MM.1S (cell line): ENCODE data around the gene ZNF530.

Experiments used
- EZH2 ChIP-seq: fragments of 300-600 bp; sonication (generic); optimal IDR thresholded peaks from 2 replicates; pipeline ENCODE3; 2017; ENCODE audit warnings: low read depth, mild to moderate bottlenecking, antibody characterized with exemption, low read length, mixed read lengths
- EZH2phosphoT487 ChIP-seq: fragments of 300-600 bp; sonication (generic); IDR thresholded peaks from 2 replicates; pipeline ENCODE4 v1.6.1; 2018; ENCODE audit warnings: antibody characterized with exemption, low read length
- TF ChIP-seq, protein P1 (sequence below): fragments of 300-600 bp; sonication (generic); IDR thresholded peaks from 2 replicates; pipeline ENCODE4 v1.5.1; 2016; ENCODE audit warnings: antibody characterized with exemption, low read length, mixed read lengths

DNA sequence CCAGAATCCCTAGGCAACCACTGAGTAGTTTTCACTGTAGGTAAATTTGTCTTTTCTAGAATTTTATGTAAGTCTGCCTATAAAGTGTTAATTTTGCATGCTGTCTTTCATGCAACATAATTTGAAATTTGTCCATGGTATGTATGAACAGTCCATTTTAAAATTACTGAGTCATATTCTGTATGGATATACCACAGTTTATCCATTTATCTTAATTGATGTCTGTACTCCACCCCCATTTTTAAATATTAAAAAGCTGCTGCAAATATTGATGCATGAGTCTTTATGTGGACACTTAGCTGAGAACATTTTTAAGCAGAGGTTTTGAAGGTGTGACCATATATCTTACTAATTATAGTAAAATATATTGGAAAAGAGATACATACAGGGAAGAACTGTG is 23.4 kb downstream of the ZNF530 start:
- no peak for TF ChIP-seq EZH2
- TF ChIP-seq EZH2phosphoT487 = no peak
- TF ChIP-seq, protein P1, sequence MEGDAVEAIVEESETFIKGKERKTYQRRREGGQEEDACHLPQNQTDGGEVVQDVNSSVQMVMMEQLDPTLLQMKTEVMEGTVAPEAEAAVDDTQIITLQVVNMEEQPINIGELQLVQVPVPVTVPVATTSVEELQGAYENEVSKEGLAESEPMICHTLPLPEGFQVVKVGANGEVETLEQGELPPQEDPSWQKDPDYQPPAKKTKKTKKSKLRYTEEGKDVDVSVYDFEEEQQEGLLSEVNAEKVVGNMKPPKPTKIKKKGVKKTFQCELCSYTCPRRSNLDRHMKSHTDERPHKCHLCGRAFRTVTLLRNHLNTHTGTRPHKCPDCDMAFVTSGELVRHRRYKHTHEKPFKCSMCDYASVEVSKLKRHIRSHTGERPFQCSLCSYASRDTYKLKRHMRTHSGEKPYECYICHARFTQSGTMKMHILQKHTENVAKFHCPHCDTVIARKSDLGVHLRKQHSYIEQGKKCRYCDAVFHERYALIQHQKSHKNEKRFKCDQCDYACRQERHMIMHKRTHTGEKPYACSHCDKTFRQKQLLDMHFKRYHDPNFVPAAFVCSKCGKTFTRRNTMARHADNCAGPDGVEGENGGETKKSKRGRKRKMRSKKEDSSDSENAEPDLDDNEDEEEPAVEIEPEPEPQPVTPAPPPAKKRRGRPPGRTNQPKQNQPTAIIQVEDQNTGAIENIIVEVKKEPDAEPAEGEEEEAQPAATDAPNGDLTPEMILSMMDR = no peak
